SK-N-MC (cell line): ENCODE measurements around the gene GNLY.

Source experiments
- DNase-seq: peaks from one replicate; pipeline ENCODE4 v3.0.0-alpha.2; 2011; ENCODE audit warnings: low read depth, low spot score
- H3K27ac ChIP-seq: fragments of 200-600 bp; sonication (generic); 2 replicates; pipeline ENCODE4 v1.5.1; 2016; ENCODE audit warnings: mixed run types
- H3K36me3 ChIP-seq: fragments of 200-600 bp; sonication (generic); 2 replicates; pipeline ENCODE4 v1.6.1; 2017; ENCODE audit warnings: antibody characterized with exemption, low read length, mixed read lengths; ENCODE audit not compliant: insufficient read depth
- H3K4me3 ChIP-seq: fragments of 200-600 bp; sonication (generic); 2 replicates; pipeline ENCODE4 v1.5.1; 2016
- H3K9ac ChIP-seq: fragments of 200-600 bp; sonication (generic); 2 replicates; pipeline ENCODE4 v1.8.0; 2017; ENCODE audit warnings: mixed run types, mixed read lengths; ENCODE audit not compliant: insufficient read length
- H3K9me3 ChIP-seq: fragments of 200-600 bp; sonication (generic); 2 replicates; pipeline ENCODE4 v1.6.1; 2017; ENCODE audit warnings: low read depth, mild to moderate bottlenecking, antibody characterized with exemption, low read length, moderate library complexity, mixed read lengths
- EZH2 ChIP-seq: fragments of 200-600 bp; sonication (generic); IDR thresholded peaks from one replicate; pipeline ENCODE4 v1.6.1; 2017; ENCODE audit warnings: antibody characterized with exemption
- FOXP2 ChIP-seq: optimal IDR thresholded peaks from 2 replicates; pipeline ENCODE3; 2011; ENCODE audit warnings: mild to moderate bottlenecking, moderate library complexity; ENCODE audit not compliant: insufficient read depth; ENCODE audit errors: extremely low read length, control extremely low read depth
- POLR2AphosphoS5 ChIP-seq: IDR thresholded peaks from 2 replicates; pipeline ENCODE4 v1.6.1; 2012; ENCODE audit warnings: mild to moderate bottlenecking, low read depth, low read length, borderline replicate concordance

Gene GNLY

GRCh38 chr2:85661139-85661858 is 32.9 kb upstream of the GNLY start:
- Histone ChIP-seq H3K27ac (no peak overlapping the region), H3K4me3 (no peak overlapping the region), H3K9me3 (no peaks in the 10 kb centered on the region), H3K36me3 (no peaks in the 10 kb centered on the region; the same call in 1 of the 2 replicates), H3K9ac (no peak overlapping the region)
- TF ChIP-seq FOXP2 = no peak
- TF ChIP-seq EZH2 = no peak
- no peak for DNase-seq

- Histone ChIP-seq H3K36me3 (no peaks in the 10 kb centered on the region), H3K9me3 (no peaks in the 10 kb centered on the region), H3K4me3 (no peak overlapping the region), H3K9ac (no peak overlapping the region), H3K27ac (no peak overlapping the region)
- TF ChIP-seq EZH2 = no peak
- TF ChIP-seq FOXP2 = no peak
- TF ChIP-seq POLR2AphosphoS5 = no peak
- no peak for DNase-seq
These were observed 31.1 kb upstream of the GNLY start for GRCh38 chr2:85662899-85663593.

DNA sequence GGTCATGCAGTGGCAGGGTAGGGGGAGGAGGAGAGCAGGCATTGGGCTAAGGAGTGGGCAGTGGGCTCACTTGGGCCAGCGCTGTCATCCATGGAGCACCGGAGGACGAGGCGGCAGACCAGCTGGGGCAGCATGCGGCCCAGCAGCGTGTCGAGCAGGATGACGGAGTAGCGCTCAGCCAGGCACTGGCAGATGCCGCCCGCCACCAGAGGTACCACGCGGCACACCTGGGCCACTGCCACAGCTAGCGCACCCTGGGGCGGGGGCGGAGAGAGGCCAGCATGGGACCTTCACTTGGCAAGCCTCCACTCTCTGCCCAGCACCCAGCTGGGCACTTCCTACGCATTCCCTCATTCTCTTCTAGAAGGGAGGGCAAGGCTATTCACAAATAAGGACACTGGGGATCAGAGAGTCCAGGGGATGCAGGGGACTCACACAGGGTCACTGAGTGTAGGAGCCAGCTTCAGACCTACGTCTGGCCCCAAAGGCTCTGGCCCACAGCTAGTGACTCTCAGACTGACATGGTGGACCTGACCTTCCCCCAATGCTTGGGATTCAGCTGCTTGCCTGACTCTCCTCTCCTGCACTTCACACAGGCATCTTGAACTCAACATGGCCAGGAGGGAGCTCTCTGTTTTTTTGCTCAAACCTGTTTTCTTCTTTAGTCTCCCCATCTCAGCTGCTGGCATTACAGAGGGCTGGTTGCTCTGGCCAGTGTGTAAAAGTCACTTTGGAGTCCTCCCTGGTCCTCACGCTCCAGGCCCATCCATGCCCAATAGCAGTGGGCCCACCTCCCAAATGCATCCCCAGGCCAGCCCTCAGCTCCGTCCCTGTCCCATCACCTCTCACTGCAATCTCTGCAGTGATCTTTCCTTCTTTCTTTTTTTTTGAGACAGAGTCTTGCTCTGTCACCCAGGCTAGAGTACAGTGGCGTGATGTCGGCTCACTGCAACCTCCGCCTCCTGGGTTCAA is 30.3 kb upstream of the GNLY start:
- TF ChIP-seq EZH2 = no peak
- TF ChIP-seq FOXP2 = no peak
- no peak for TF ChIP-seq POLR2AphosphoS5

GRCh38 chr2:85665264-85665937 is 28.8 kb upstream of the GNLY start:
- Histone ChIP-seq H3K4me3 (no peak overlapping the region), H3K36me3 (no peaks in the 10 kb centered on the region), H3K27ac (no peak overlapping the region), H3K9ac (no peak overlapping the region), H3K9me3 (no peaks in the 10 kb centered on the region)
- TF ChIP-seq EZH2 = no peak
- no peak for TF ChIP-seq POLR2AphosphoS5
- TF ChIP-seq FOXP2 = no peak
- DNase-seq = no peak

More for the DNA sequence above, 30.3 kb upstream of the GNLY start:
- DNase-seq = no peak
- H3K9ac ChIP-seq = no peak overlapping the region
- H3K36me3 ChIP-seq = no peaks in the 10 kb centered on the region
- H3K4me3 ChIP-seq = no peak overlapping the region
- no peaks in the 10 kb centered on the region for H3K9me3 ChIP-seq
- H3K27ac ChIP-seq = no peak overlapping the region

DNA sequence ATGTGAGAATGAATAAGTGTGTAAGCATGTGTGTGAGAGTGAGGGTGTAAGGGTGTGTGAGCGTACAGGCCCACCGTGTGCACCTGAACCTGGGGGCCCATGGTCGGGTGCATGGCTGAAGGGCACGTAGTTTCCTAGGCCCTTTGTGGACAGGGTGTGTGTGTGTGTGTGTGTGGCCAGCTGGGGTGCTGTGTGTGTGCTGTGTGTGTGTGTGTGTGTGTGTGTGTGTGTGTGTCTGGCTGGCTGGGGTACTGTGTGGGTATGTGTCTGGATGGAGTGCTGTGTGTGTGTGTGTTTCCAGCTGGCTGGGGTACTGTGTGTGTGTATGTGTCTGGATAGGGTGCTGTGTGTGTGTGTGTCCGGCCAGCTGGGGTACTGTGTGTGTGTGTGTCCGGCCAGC is 28.1 kb upstream of the GNLY start:
- no peak overlapping the region for H3K9ac ChIP-seq
- H3K4me3 ChIP-seq = no peak overlapping the region
- no peaks in the 10 kb centered on the region for H3K36me3 ChIP-seq
- TF ChIP-seq EZH2 (no peak), POLR2AphosphoS5 (no peak), FOXP2 (no peak)
- no peak overlapping the region for H3K27ac ChIP-seq
- no peaks in the 10 kb centered on the region for H3K9me3 ChIP-seq
- no peak for DNase-seq

DNA sequence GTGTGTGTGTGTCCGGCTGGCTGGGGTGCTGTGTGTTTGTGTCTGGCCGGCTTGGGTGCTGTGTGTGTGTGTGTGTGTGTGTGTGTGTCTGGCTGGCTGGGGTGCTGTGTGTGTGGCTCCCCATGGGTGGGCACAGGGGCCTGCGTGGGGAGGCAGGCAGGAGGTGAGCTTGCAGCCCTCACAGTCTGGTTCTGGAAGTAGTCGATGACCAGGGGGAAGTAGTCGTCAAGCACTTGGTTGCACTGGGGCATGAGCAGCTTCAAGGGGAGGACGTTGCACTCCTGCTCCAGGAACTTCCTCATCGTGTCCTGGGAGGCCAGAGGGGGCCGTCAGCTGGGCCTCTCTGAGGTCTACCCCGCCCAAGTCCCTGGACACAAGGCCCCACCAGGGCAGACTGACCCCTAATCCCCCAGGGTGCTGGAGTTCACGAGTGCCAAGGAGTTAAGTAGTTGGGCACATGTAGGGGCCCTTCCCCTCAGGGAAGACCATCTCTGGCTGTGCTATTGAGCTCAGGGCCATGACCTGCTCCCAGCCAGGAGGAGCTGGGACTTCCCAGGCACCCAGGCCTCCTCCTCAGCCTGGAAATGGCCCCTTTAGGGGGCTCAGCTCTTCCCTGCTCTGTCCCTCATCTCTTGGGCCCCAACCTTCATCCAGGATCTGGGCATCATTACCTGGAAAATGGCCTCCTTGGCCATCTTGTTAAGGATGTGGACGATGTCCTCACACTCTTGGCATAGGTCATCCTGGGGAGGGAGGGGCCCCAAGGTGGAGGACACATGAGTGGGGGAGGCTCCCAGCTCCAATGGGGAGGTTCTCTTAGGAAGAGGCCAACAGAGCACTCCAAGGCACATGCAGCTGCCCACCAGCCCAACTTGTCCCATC is 27.5 kb upstream of the GNLY start:
- Histone ChIP-seq H3K36me3 (no peaks in the 10 kb centered on the region), H3K27ac (no peak overlapping the region), H3K9me3 (no peaks in the 10 kb centered on the region), H3K9ac (no peak overlapping the region), H3K4me3 (no peak overlapping the region)
- no peak for TF ChIP-seq FOXP2
- TF ChIP-seq EZH2 = no peak
- no peak for TF ChIP-seq POLR2AphosphoS5
- DNase-seq = no peak

GRCh38 chr2:85667561-85668008 is 26.6 kb upstream of the GNLY start:
- no peak overlapping the region for H3K9ac ChIP-seq

More at GRCh38 chr2:85667561-85668008, 26.6 kb upstream of the GNLY start:
- no peak overlapping the region for H3K27ac ChIP-seq
- H3K36me3 ChIP-seq = no peaks in the 10 kb centered on the region
- H3K9me3 ChIP-seq = no peaks in the 10 kb centered on the region
- no peak for TF ChIP-seq FOXP2
- TF ChIP-seq EZH2 = no peak
- no peak for TF ChIP-seq POLR2AphosphoS5
- H3K4me3 ChIP-seq = no peak overlapping the region
- no peak for DNase-seq
